Calu3 (cell line): ENCODE results near the gene ELF1. TPM values are rescaled to one million over a fixed set of nuclear protein-coding genes. Genes with fewer than 3 reads are reported as not detected.
"Not testable (repeated sequence)": the region's sequence is repeated elsewhere in the genome, so short reads cannot be mapped to it uniquely, and the experiment has no call there.

Experiments used
- BruUV-seq: library from RNA; stranded (reverse); fragments of 400-500 nt; replicated peaks from 2 replicates; lab custom pipeline; 2021; lab: Mats Ljungman, UMichigan
- CTCF ChIA-PET: fragments of 300-600 bp; sonication (Branson Sonifier 250); formaldehyde crosslinking; loops from one replicate; lab custom pipeline; 2022; ENCODE audit warnings: antibody characterized with exemption; lab: Charles Lee
- DNase-seq: peaks from one replicate; pipeline ENCODE4 v3.0.0; 2022
- H3K27ac Mint-ChIP-seq: one replicate; pipeline ENCODE4 v1.8.0; 2022; ENCODE audit warnings: mixed read lengths; ENCODE audit not compliant: unreplicated experiment
- H3K27me3 Mint-ChIP-seq: one replicate; pipeline ENCODE4 v1.8.0; 2022; ENCODE audit warnings: mixed read lengths; ENCODE audit not compliant: unreplicated experiment
- H3K36me3 Mint-ChIP-seq: one replicate; pipeline ENCODE4 v1.8.0; 2022; ENCODE audit warnings: mild to moderate bottlenecking, moderate library complexity, mixed read lengths; ENCODE audit not compliant: insufficient read depth, unreplicated experiment
- H3K4me1 Mint-ChIP-seq: one replicate; pipeline ENCODE4 v1.8.0; 2022; ENCODE audit warnings: mild to moderate bottlenecking, low read depth, mixed read lengths; ENCODE audit not compliant: unreplicated experiment
- H3K4me3 Mint-ChIP-seq: one replicate; pipeline ENCODE4 v1.8.0; 2022; ENCODE audit warnings: mild to moderate bottlenecking, low read depth, moderate library complexity, mixed read lengths; ENCODE audit not compliant: unreplicated experiment
- H3K9me3 Mint-ChIP-seq: one replicate; pipeline ENCODE4 v1.8.0; 2022; ENCODE audit warnings: low read depth, mixed read lengths; ENCODE audit not compliant: unreplicated experiment
- intact Hi-C: fragments of 100-400 bp; cut with micrococcal nuclease; formaldehyde crosslinking; loops from one replicate; pipeline ENCODE4 v1.10.0; 2022; ENCODE audit not compliant: unreplicated experiment
- total RNA-seq: library from RNA; stranded (reverse); gene quantifications from 2 replicates; pipeline ENCODE4 v1.2.3, GENCODE V29; 2022
- TF ChIP-seq, protein P1 (sequence below): fragments of 200-600 bp; IDR thresholded peaks from one replicate; pipeline ENCODE4 v1.8.0; 2022; ENCODE audit warnings: antibody characterized with exemption; ENCODE audit not compliant: unreplicated experiment

The ELF1 gene
- total RNA-seq, 1 experiment from 2014 or later: 63.5 TPM

DNA sequence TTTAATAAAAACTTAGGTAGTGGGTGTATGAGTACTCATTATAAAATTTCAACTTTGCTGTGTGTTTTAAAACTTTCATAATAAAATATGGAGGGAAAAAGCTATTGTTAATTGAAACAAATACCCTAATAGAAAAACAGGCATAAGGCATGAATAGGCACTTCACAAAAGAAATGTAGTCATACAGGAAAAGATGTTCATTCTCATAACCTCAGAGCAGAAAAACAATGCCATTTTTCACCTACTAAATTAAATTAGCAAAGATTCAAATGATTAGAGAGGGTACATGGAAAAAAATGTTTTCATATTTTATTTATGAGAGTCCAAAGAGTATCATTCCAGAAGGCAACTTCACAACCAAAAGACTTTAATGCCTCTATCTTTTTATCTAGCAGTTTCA, 20.6 kb upstream of the ELF1 start:
- no peaks in the 10 kb centered on the region for H3K9me3 Mint-ChIP-seq
- peaks cover 16% of the 10 kb centered on the region for H3K4me1 Mint-ChIP-seq
- no peaks in the 10 kb centered on the region for H3K36me3 Mint-ChIP-seq
- intact Hi-C loops: no loop called here
- TF ChIP-seq, protein P1, sequence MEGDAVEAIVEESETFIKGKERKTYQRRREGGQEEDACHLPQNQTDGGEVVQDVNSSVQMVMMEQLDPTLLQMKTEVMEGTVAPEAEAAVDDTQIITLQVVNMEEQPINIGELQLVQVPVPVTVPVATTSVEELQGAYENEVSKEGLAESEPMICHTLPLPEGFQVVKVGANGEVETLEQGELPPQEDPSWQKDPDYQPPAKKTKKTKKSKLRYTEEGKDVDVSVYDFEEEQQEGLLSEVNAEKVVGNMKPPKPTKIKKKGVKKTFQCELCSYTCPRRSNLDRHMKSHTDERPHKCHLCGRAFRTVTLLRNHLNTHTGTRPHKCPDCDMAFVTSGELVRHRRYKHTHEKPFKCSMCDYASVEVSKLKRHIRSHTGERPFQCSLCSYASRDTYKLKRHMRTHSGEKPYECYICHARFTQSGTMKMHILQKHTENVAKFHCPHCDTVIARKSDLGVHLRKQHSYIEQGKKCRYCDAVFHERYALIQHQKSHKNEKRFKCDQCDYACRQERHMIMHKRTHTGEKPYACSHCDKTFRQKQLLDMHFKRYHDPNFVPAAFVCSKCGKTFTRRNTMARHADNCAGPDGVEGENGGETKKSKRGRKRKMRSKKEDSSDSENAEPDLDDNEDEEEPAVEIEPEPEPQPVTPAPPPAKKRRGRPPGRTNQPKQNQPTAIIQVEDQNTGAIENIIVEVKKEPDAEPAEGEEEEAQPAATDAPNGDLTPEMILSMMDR: no peak
- H3K27me3 Mint-ChIP-seq: no peaks in the 10 kb centered on the region
- CTCF ChIA-PET: no interaction called here
- no peak overlapping the region for H3K4me3 Mint-ChIP-seq
- BruUV-seq: no TSS peak
- DNase-seq: no peak
- no peak overlapping the region for H3K27ac Mint-ChIP-seq

DNA sequence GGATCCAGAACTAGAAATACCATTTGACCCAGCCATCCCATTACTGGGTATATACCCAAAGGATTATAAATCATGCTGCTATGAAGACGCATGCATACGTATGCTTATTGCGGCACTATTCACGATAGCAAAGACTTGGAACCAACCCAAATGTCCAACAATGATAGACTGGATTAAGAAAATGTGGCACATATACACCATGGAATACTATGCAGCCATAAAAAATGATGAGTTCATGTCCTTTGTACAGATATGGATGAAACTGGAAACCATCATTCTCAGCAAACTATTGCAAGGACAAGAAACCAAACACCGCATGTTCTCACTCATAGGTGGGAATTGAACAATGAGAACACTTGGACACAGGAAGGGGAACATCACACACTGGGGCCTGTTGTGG, 17.4 kb upstream of the ELF1 start:
- H3K27me3 Mint-ChIP-seq, intact Hi-C loops, H3K36me3 Mint-ChIP-seq, BruUV-seq, H3K9me3 Mint-ChIP-seq, H3K27ac Mint-ChIP-seq, DNase-seq, H3K4me3 Mint-ChIP-seq: not testable (repeated sequence)
- H3K4me1 Mint-ChIP-seq: peaks cover 20% of the 10 kb centered on the region
- CTCF ChIA-PET: interaction anchor here (1.0 kb wide), 1 partner anchor 17 kb away, joined by 3 read pairs; the partner anchor contains the start of gene ELF1

DNA sequence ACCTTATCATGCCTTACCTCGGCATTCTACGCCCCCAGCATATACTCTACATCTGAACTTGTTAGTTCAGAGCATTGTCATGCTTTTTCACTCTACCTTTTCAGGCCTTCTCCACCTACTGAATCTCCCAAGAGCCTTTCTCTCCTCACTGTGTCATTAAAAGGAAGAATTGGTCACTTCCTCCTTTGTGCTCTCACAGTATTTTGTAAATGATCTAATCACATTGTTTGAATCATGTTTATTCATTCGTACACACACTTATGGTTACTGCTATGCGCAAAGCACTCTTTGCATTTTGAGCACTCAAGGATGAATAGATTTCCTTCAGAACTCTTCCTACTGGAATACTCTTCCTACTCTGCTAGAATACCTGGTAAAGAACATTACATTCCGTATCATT, 15.8 kb upstream of the ELF1 start:
- DNase-seq: no peak
- intact Hi-C loops: no loop called here
- Mint-ChIP-seq H3K9me3 (no peaks in the 10 kb centered on the region), H3K4me1 (peaks cover 12% of the 10 kb centered on the region), H3K27me3 (no peaks in the 10 kb centered on the region), H3K27ac (no peak overlapping the region), H3K4me3 (no peak overlapping the region), H3K36me3 (no peaks in the 10 kb centered on the region)
- no TSS peak for BruUV-seq
- TF ChIP-seq, protein P1: no peak
- CTCF ChIA-PET: no interaction called here

DNA sequence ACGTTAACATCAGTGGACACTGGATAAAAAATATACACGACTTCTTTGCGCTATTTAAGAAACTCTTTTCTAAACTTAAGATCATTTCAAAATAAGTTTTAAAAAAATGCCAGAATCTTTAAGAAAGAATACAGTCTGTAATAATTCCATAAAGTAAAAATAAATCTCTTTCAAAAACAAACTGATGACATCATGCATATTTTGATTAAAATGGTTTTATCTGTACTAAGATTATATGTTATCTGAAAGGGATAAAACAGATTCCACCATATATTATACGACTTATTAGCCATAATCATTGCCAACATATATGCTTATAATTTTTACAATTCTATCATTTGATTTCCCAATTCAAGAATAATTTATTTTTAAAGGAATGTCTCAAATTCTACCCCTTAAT, 15.3 kb upstream of the ELF1 start:
- TF ChIP-seq, protein P1: no peak
- BruUV-seq: no TSS peak

DNA sequence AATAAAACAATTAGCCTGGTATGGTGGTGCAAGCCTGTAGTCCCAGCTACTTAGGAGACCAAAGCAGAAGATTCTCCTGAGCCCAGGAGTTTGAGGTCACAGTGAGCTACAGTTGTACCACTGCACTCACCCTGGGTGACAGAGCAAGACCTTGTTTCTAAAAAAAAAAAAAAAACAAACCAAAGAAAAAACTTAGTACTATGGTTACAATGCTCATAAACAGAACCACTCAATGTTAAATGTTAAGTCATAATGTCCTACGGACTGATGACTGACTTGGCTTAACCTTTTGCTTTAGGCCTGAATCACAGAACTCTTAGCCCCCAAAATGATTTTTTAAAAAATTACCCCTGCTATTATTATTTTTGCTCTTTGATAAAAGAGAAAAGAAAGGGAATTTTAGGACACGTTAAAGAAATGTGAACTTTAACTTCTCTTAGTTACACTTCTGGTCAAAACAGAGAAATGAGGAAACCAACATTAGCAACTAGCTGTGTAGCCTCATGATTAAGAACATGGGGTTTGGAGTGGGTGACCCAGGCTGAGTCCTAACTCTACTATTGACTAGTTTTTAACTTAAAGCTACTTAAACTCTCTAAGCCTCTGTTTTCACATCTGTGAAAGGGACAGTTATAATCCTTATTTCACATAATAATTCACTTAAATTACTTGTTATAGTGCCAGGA, 13.7 kb upstream of the ELF1 start:
- Mint-ChIP-seq H3K4me3 (no peak overlapping the region), H3K9me3 (no peaks in the 10 kb centered on the region), H3K4me1 (peaks cover 12% of the 10 kb centered on the region), H3K36me3 (no peaks in the 10 kb centered on the region), H3K27ac (no peak overlapping the region), H3K27me3 (no peaks in the 10 kb centered on the region)
- TF ChIP-seq, protein P1: no peak
- BruUV-seq: no TSS peak
- intact Hi-C loops: no loop called here
- no peak for DNase-seq
- CTCF ChIA-PET: no interaction called here

More for the DNA sequence above, 15.3 kb upstream of the ELF1 start:
- intact Hi-C loops: no loop called here
- H3K27ac Mint-ChIP-seq: no peak overlapping the region
- no peak overlapping the region for H3K4me3 Mint-ChIP-seq
- peaks cover 12% of the 10 kb centered on the region for H3K4me1 Mint-ChIP-seq
- CTCF ChIA-PET: no interaction called here
- no peaks in the 10 kb centered on the region for H3K27me3 Mint-ChIP-seq
- no peaks in the 10 kb centered on the region for H3K9me3 Mint-ChIP-seq
- DNase-seq: no peak
- no peaks in the 10 kb centered on the region for H3K36me3 Mint-ChIP-seq
